Measurements from ENCODE around the gene CCDC197.

Gene CCDC197

GRCh38 chr14:94027566-94028449, 30.7 kb downstream of the CCDC197 start:
- CTCF ChIA-PET, result interaction anchor here (0.7 to 1.6 kb wide), 4 partner anchors 9 to 109 kb away, joined by 3 to 4 read pairs (median 4); no protein-coding TSS in a partner anchor
- DNase-seq (ENCODE audit: extremely low spot score), result no peak
- no peak for TF ChIP-seq LEF1 (IDR thresholded peaks at IDR 0.05; ENCODE audit: borderline replicate concordance)
- TF ChIP-seq ELF4 (IDR thresholded peaks at IDR 0.05), result no peak
- no peak for TF ChIP-seq FOXK2 (IDR thresholded peaks at IDR 0.05)
- TF ChIP-seq SUZ12 (IDR thresholded peaks at IDR 0.05), result no peak
- no peak for TF ChIP-seq TARDBP (IDR thresholded peaks at IDR 0.05)
- TF ChIP-seq FOXM1 (IDR thresholded peaks at IDR 0.05; ENCODE audit: borderline replicate concordance), result no peak
- no peak for TF ChIP-seq PKNOX1 (IDR thresholded peaks at IDR 0.05)
- TF ChIP-seq SP1 (IDR thresholded peaks at IDR 0.05), result no peak
- POLR2A ChIA-PET, result interaction anchor here (1.2 kb wide), 1 partner anchor 9 kb away, joined by 4 read pairs; no protein-coding TSS in a partner anchor

GRCh38 chr14:94028450-94028826, 31.3 kb downstream of the CCDC197 start:
- CTCF ChIA-PET, result interaction anchor here (1.0 to 1.6 kb wide), 3 partner anchors 8 to 108 kb away, joined by 3 to 5 read pairs (median 4); no protein-coding TSS in a partner anchor
- no peak for DNase-seq (ENCODE audit: extremely low spot score)
- POLR2A ChIA-PET, result interaction anchor here (1.2 kb wide), 1 partner anchor 8 kb away, joined by 4 read pairs; no protein-coding TSS in a partner anchor
- TF ChIP-seq FOXK2 (IDR thresholded peaks at IDR 0.05), result no peak
- TF ChIP-seq SP1 (IDR thresholded peaks at IDR 0.05), result no peak
- TF ChIP-seq HDGF (IDR thresholded peaks at IDR 0.05; ENCODE audit: borderline replicate concordance), result no peak
- no peak for TF ChIP-seq FOXM1 (IDR thresholded peaks at IDR 0.05; ENCODE audit: borderline replicate concordance)
- no peak for TF ChIP-seq ELF4 (IDR thresholded peaks at IDR 0.05)
- TF ChIP-seq BHLHE40 (IDR thresholded peaks at IDR 0.05; ENCODE audit: borderline replicate concordance), result no peak
- TF ChIP-seq NFRKB (IDR thresholded peaks at IDR 0.05), result no peak
- TF ChIP-seq TARDBP (IDR thresholded peaks at IDR 0.05), result no peak
- TF ChIP-seq LEF1 (IDR thresholded peaks at IDR 0.05; ENCODE audit: borderline replicate concordance), result no peak
- TF ChIP-seq ARNT (IDR thresholded peaks at IDR 0.05), result no peak
- no peak for TF ChIP-seq CTBP1 (IDR thresholded peaks at IDR 0.05; ENCODE audit: borderline replicate concordance)
- no peak for TF ChIP-seq SUZ12 (IDR thresholded peaks at IDR 0.05)
- TF ChIP-seq FOXA1 (IDR thresholded peaks at IDR 0.05), result no peak
- TF ChIP-seq ZNF384 (IDR thresholded peaks at IDR 0.05), result no peak
- no peak for TF ChIP-seq PKNOX1 (IDR thresholded peaks at IDR 0.05)
- TF ChIP-seq L3MBTL2 (conservative IDR thresholded peaks at IDR 0.05), result no peak

GRCh38 chr14:94029265-94029664, 32.2 kb downstream of the CCDC197 start:
- no peak for DNase-seq (ENCODE audit: extremely low spot score)
- ChIA-PET CTCF (interaction anchor here (1.0 to 1.6 kb wide), 3 partner anchors 7 to 107 kb away, joined by 3 to 5 read pairs (median 4); no protein-coding TSS in a partner anchor), POLR2A (no interaction called here)
- TF ChIP-seq FOXM1 (IDR thresholded peaks at IDR 0.05; ENCODE audit: borderline replicate concordance) (no peak), HDGF (IDR thresholded peaks at IDR 0.05; ENCODE audit: borderline replicate concordance) (no peak), FOXA1 (IDR thresholded peaks at IDR 0.05) (no peak), ZNF384 (IDR thresholded peaks at IDR 0.05) (no peak), L3MBTL2 (conservative IDR thresholded peaks at IDR 0.05) (no peak), SP1 (IDR thresholded peaks at IDR 0.05) (no peak), LEF1 (IDR thresholded peaks at IDR 0.05; ENCODE audit: borderline replicate concordance) (no peak), CTBP1 (IDR thresholded peaks at IDR 0.05; ENCODE audit: borderline replicate concordance) (no peak), BHLHE40 (IDR thresholded peaks at IDR 0.05; ENCODE audit: borderline replicate concordance) (no peak), FOXK2 (IDR thresholded peaks at IDR 0.05) (no peak), ARNT (IDR thresholded peaks at IDR 0.05) (no peak), SUZ12 (IDR thresholded peaks at IDR 0.05) (no peak), ELF4 (IDR thresholded peaks at IDR 0.05) (no peak), TARDBP (IDR thresholded peaks at IDR 0.05) (no peak), NFRKB (IDR thresholded peaks at IDR 0.05) (no peak), PKNOX1 (IDR thresholded peaks at IDR 0.05) (no peak)

- TF ChIP-seq FOXK2 (IDR thresholded peaks at IDR 0.05), result no peak
- POLR2A ChIA-PET, result no interaction called here
These were observed 32.6 kb downstream of the CCDC197 start for GRCh38 chr14:94029671-94030203.

GRCh38 chr14:94030571-94030970, 33.5 kb downstream of the CCDC197 start:
- DNase-seq (ENCODE audit: extremely low spot score), result no peak
- TF ChIP-seq FOXA1 (IDR thresholded peaks at IDR 0.05), result no peak
- no peak for TF ChIP-seq HDGF (IDR thresholded peaks at IDR 0.05; ENCODE audit: borderline replicate concordance)
- no peak for TF ChIP-seq ARNT (IDR thresholded peaks at IDR 0.05)
- TF ChIP-seq SUZ12 (IDR thresholded peaks at IDR 0.05), result no peak
- TF ChIP-seq PKNOX1 (IDR thresholded peaks at IDR 0.05), result no peak
- TF ChIP-seq FOXK2 (IDR thresholded peaks at IDR 0.05), result no peak
- TF ChIP-seq ELF4 (IDR thresholded peaks at IDR 0.05), result no peak
- TF ChIP-seq BHLHE40 (IDR thresholded peaks at IDR 0.05; ENCODE audit: borderline replicate concordance), result no peak
- TF ChIP-seq FOXM1 (IDR thresholded peaks at IDR 0.05; ENCODE audit: borderline replicate concordance), result no peak
- TF ChIP-seq ZNF384 (IDR thresholded peaks at IDR 0.05), result no peak
- TF ChIP-seq LEF1 (IDR thresholded peaks at IDR 0.05; ENCODE audit: borderline replicate concordance), result no peak
- TF ChIP-seq L3MBTL2 (conservative IDR thresholded peaks at IDR 0.05), result no peak
- no peak for TF ChIP-seq NFRKB (IDR thresholded peaks at IDR 0.05)
- POLR2A ChIA-PET, result no interaction called here
- CTCF ChIA-PET, result no interaction called here

More at GRCh38 chr14:94029671-94030203, 32.6 kb downstream of the CCDC197 start:
- DNase-seq (ENCODE audit: extremely low spot score), result no peak
- CTCF ChIA-PET, result interaction anchor here (1.2 to 1.6 kb wide), 2 partner anchors 90 to 107 kb away, joined by 3 to 5 read pairs; no protein-coding TSS in a partner anchor

Measured in HEK293T (cell line).